Stimulated activated CD4-positive, alpha-beta T cell treated with anti-CD3 and anti-CD28 coated beads, TNF-alpha, amount 100 ng/mL, for 24 hours (primary cell): ENCODE measurements around the gene PACRG.

Experiments
- DNase-seq, 3 experiments: peaks; one replicate each; pipeline ENCODE4 v3.0.0-alpha.2; 2020; ENCODE audit warnings: low read depth in 3 of 3

The PACRG gene

GRCh38 chr6:163333701-163334663 lies 606.2 kb downstream of the PACRG start:
- DNase-seq: no peak

GRCh38 chr6:163335056-163335455 lies 607.3 kb downstream of the PACRG start:
- no peak for DNase-seq

- DNase-seq: no peak
These were observed 608.1 kb downstream of the PACRG start for GRCh38 chr6:163335671-163336545.

- no peak for DNase-seq
These were observed 609.2 kb downstream of the PACRG start for GRCh38 chr6:163336961-163337360.

- no peak for DNase-seq
These were observed 610.2 kb downstream of the PACRG start for GRCh38 chr6:163337958-163338357.

- DNase-seq: no peak
These were observed 611.1 kb downstream of the PACRG start for GRCh38 chr6:163338671-163339405.

GRCh38 chr6:163339466-163339865 lies 611.7 kb downstream of the PACRG start:
- no peak for DNase-seq

- DNase-seq: no peak
These were observed 612.6 kb downstream of the PACRG start for GRCh38 chr6:163340201-163340887.

GRCh38 chr6:163341224-163342061 lies 613.7 kb downstream of the PACRG start:
- DNase-seq: no peak

GRCh38 chr6:163342571-163343539 lies 615.1 kb downstream of the PACRG start:
- DNase-seq: no peak

GRCh38 chr6:163343609-163344008 lies 615.8 kb downstream of the PACRG start:
- no peak for DNase-seq

- DNase-seq: no peak
These were observed 616.6 kb downstream of the PACRG start for GRCh38 chr6:163344411-163344810.

- DNase-seq: no peak
These were observed 618.2 kb downstream of the PACRG start for GRCh38 chr6:163345931-163346330.

- DNase-seq: no peak
These were observed 618.8 kb downstream of the PACRG start for GRCh38 chr6:163346497-163346961.

GRCh38 chr6:163347021-163347446 lies 619.3 kb downstream of the PACRG start:
- DNase-seq: no peak

- no peak for DNase-seq
These were observed 621.3 kb downstream of the PACRG start for GRCh38 chr6:163348789-163349680.

GRCh38 chr6:163349696-163350095 lies 621.9 kb downstream of the PACRG start:
- no peak for DNase-seq

GRCh38 chr6:163351013-163351412 lies 623.2 kb downstream of the PACRG start:
- no peak for DNase-seq
